DOHH2 (cell line): ENCODE measurements around the gene GSTM4.
"Not testable (repeated sequence)": the region's sequence is repeated elsewhere in the genome, so short reads cannot be mapped to it uniquely, and the experiment has no call there.

Experiments
- H3F3A ChIP-seq: fragments of 200-600 bp; sonication (generic), shearing (Covaris generic); 2 replicates; pipeline ENCODE4 v1.6.0; 2016; ENCODE audit warnings: antibody characterized with exemption, mild to moderate bottlenecking; ENCODE audit not compliant: control insufficient read depth, insufficient read depth
- H3K27ac ChIP-seq: fragments of 200-600 bp; sonication (generic); 2 replicates; pipeline ENCODE4 v1.5.1; 2014; ENCODE audit warnings: low read depth, mild to moderate bottlenecking, low read length, moderate library complexity
- H3K27me3 ChIP-seq: fragments of 200-600 bp; sonication (generic); 2 replicates; pipeline ENCODE4 v1.6.1; 2014; ENCODE audit warnings: mild to moderate bottlenecking, low read length, mixed read lengths; ENCODE audit not compliant: control insufficient read depth
- H3K36me3 ChIP-seq: fragments of 200-600 bp; sonication (generic); 2 replicates; pipeline ENCODE4 v1.6.1; 2014; ENCODE audit warnings: mild to moderate bottlenecking, low read length, moderate library complexity, mixed read lengths; ENCODE audit not compliant: control insufficient read depth
- H3K4me1 ChIP-seq: fragments of 200-600 bp; sonication (generic); 2 replicates; pipeline ENCODE4 v1.6.1; 2014; ENCODE audit warnings: mild to moderate bottlenecking, low read length, mixed read lengths; ENCODE audit not compliant: control insufficient read depth
- H3K4me2 ChIP-seq: fragments of 200-600 bp; sonication (generic); 2 replicates; pipeline ENCODE4 v1.6.0; 2014; ENCODE audit warnings: mild to moderate bottlenecking, low read length, moderate library complexity
- H3K4me3 ChIP-seq: fragments of 200-600 bp; sonication (generic); 2 replicates; pipeline ENCODE4 v1.5.1; 2014; ENCODE audit warnings: mild to moderate bottlenecking, low read length, mixed read lengths
- H3K79me2 ChIP-seq: fragments of 200-600 bp; sonication (generic); 2 replicates; pipeline ENCODE4 v1.6.1; 2014; ENCODE audit warnings: mild to moderate bottlenecking, low read length, mixed read lengths; ENCODE audit not compliant: control insufficient read depth
- H3K9me2 ChIP-seq: fragments of 200-600 bp; sonication (generic); replicated peaks from 2 replicates; pipeline ENCODE4 v1.6.1; 2014; ENCODE audit warnings: mild to moderate bottlenecking, low read length, mixed read lengths; ENCODE audit not compliant: control insufficient read depth
- H3K9me3 ChIP-seq: fragments of 200-600 bp; sonication (generic); 2 replicates; pipeline ENCODE4 v1.6.1; 2014; ENCODE audit warnings: antibody characterized with exemption, low read length, mixed read lengths; ENCODE audit not compliant: control insufficient read depth, insufficient read depth
- H4K20me1 ChIP-seq: fragments of 200-600 bp; sonication (generic); 2 replicates; pipeline ENCODE4 v1.6.0; 2014; ENCODE audit warnings: low read depth, mild to moderate bottlenecking, antibody characterized with exemption, low read length, moderate library complexity; ENCODE audit not compliant: control insufficient read depth, insufficient read depth
- CTCF ChIP-seq: fragments of 200-600 bp; sonication (generic); IDR thresholded peaks from one replicate; pipeline ENCODE4 v1.5.1; 2014; ENCODE audit warnings: antibody characterized with exemption, mild to moderate bottlenecking, low read depth, low read length; ENCODE audit not compliant: poor library complexity, severe bottlenecking
- EZH2phosphoT487 ChIP-seq: fragments of 200-600 bp; sonication (generic); IDR thresholded peaks from 2 replicates; pipeline ENCODE4 v1.6.1; 2017; ENCODE audit warnings: borderline replicate concordance, mild to moderate bottlenecking, antibody characterized with exemption, low read length, moderate library complexity, mixed read lengths

GSTM4 gene

GRCh38 chr1:109705411-109705810 lies 49.5 kb downstream of the GSTM4 start:
- TF ChIP-seq EZH2phosphoT487 = no peak
- TF ChIP-seq CTCF = no peak
- Histone ChIP-seq H3K27ac (no peak overlapping the region), H3K79me2 (no peaks in the 10 kb centered on the region), H3K27me3 (no peaks in the 10 kb centered on the region), H3K4me3 (no peak overlapping the region), H3K4me1 (no peaks in the 10 kb centered on the region), H3K9me3 (peaks cover 7% of the 10 kb centered on the region; the same call in 1 of the 2 replicates), H3K9me2 (no peaks in the 10 kb centered on the region), H3K4me2 (no peak overlapping the region), H4K20me1 (no peaks in the 10 kb centered on the region), H3K36me3 (no peaks in the 10 kb centered on the region), H3F3A (no peaks in the 10 kb centered on the region)

GRCh38 chr1:109708949-109709348 lies 53.0 kb downstream of the GSTM4 start:
- not testable (repeated sequence) for H3K27ac ChIP-seq, H3K79me2 ChIP-seq, H3K36me3 ChIP-seq, H3K4me2 ChIP-seq, H3F3A ChIP-seq, H4K20me1 ChIP-seq, H3K4me1 ChIP-seq, H3K27me3 ChIP-seq, H3K4me3 ChIP-seq, H3K9me3 ChIP-seq, H3K9me2 ChIP-seq

- not testable (repeated sequence) for H3K27me3 ChIP-seq, H3K4me2 ChIP-seq, H3K9me2 ChIP-seq, H3K36me3 ChIP-seq, H3K9me3 ChIP-seq, H3K4me3 ChIP-seq, H3K27ac ChIP-seq, H4K20me1 ChIP-seq, H3K4me1 ChIP-seq, H3F3A ChIP-seq, H3K79me2 ChIP-seq
Measured at GRCh38 chr1:109709822-109710221, 53.9 kb downstream of the GSTM4 start.
